ENCODE results near the gene LDB2.

Gene LDB2

DNA sequence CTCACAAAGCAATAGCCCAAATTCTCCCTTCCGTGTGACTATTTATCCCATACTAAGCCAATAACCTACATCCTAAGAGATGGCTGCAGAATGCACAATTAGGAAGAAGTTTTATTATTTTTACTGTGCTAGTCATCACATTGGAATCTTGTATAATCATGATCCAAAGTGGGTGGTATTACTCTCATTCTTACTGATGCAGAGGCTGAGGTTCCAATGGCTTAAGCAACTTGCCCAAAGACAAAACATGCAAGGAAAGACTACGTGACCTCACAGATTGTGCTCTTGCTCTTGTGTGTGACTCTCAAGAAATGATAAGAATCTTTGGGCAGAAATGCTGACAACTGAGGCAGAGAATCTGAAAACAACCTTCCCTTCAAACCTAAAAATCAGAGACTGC, 212.2 kb downstream of the LDB2 start:
- Histone ChIP-seq H3K27ac (ENCODE audit: low read depth, low read length, severe bottlenecking) (no peak overlapping the region), H3K4me3 (ENCODE audit: extremely low read depth, insufficient read depth, low read length, poor library complexity, severe bottlenecking) (no peak overlapping the region), H3K4me1 (ENCODE audit: control insufficient read depth, insufficient read depth, low read length, poor library complexity, severe bottlenecking) (peaks cover 7% of the 10 kb centered on the region), H3K36me3 (ENCODE audit: control insufficient read depth, insufficient read depth, low read length) (no peaks in the 10 kb centered on the region), H3K9me3 (ENCODE audit: control insufficient read depth, low read length) (no peaks in the 10 kb centered on the region)
- 100% methylated on average over 1 to 2 of the region's 2 CpGs for WGBS, 2 experiments (ENCODE audit: insufficient coverage in 2 of 2)

DNA sequence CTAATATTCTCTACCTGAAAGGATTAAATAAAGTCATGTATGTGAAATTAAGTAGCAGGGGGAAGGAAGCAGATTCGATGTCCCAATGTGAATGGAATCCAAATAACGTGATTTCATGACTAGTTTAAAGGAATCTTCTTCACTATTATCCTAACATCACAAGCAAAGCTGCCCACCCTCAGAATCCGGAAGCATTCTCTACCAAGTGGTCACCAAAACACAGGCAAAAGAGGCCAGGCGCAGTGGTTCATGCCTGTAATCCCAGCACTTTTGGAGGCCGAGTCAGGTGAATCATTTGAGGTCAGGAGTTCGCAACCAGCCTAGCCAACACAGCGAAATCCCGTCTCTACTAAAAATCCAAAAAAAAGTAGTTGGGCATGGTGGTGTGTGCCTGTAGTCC, 212.9 kb downstream of the LDB2 start:
- H3K9me3 ChIP-seq (ENCODE audit: control insufficient read depth, low read length) = no peaks in the 10 kb centered on the region
- H3K36me3 ChIP-seq (ENCODE audit: control insufficient read depth, insufficient read depth, low read length) = no peaks in the 10 kb centered on the region
- 93 to 98% methylated on average over 7 to 8 of the region's 8 CpGs for WGBS, 2 experiments (ENCODE audit: insufficient coverage in 2 of 2)
- H3K27ac ChIP-seq (ENCODE audit: low read depth, low read length, severe bottlenecking) = no peak overlapping the region
- peaks cover 7% of the 10 kb centered on the region for H3K4me1 ChIP-seq (ENCODE audit: control insufficient read depth, insufficient read depth, low read length, poor library complexity, severe bottlenecking)
- H3K4me3 ChIP-seq (ENCODE audit: extremely low read depth, insufficient read depth, low read length, poor library complexity, severe bottlenecking) = no peak overlapping the region

GRCh38 chr4:16684935-16685334, 213.5 kb downstream of the LDB2 start:
- Histone ChIP-seq H3K27ac (ENCODE audit: low read depth, low read length, severe bottlenecking) (no peak overlapping the region), H3K4me1 (ENCODE audit: control insufficient read depth, insufficient read depth, low read length, poor library complexity, severe bottlenecking) (peaks cover 7% of the 10 kb centered on the region), H3K4me3 (ENCODE audit: extremely low read depth, insufficient read depth, low read length, poor library complexity, severe bottlenecking) (no peak overlapping the region), H3K36me3 (ENCODE audit: control insufficient read depth, insufficient read depth, low read length) (no peaks in the 10 kb centered on the region), H3K9me3 (ENCODE audit: control insufficient read depth, low read length) (no peaks in the 10 kb centered on the region)
- WGBS, 2 experiments (ENCODE audit: insufficient coverage in 2 of 2) = 100% methylated on average over 1 of the region's 3 CpGs

- Histone ChIP-seq H3K4me1 (ENCODE audit: control insufficient read depth, insufficient read depth, low read length, poor library complexity, severe bottlenecking) (peaks cover 7% of the 10 kb centered on the region), H3K27ac (ENCODE audit: low read depth, low read length, severe bottlenecking) (no peak overlapping the region), H3K36me3 (ENCODE audit: control insufficient read depth, insufficient read depth, low read length) (no peaks in the 10 kb centered on the region), H3K4me3 (ENCODE audit: extremely low read depth, insufficient read depth, low read length, poor library complexity, severe bottlenecking) (no peak overlapping the region), H3K9me3 (ENCODE audit: control insufficient read depth, low read length) (no peaks in the 10 kb centered on the region)
- 94 to 95% methylated on average over 5 of the region's 6 CpGs for WGBS, 2 experiments (ENCODE audit: insufficient coverage in 2 of 2)
Observed at GRCh38 chr4:16684097-16684496, 214.3 kb downstream of the LDB2 start.

GRCh38 chr4:16682975-16683374, 215.5 kb downstream of the LDB2 start:
- no peak overlapping the region for H3K4me3 ChIP-seq (ENCODE audit: extremely low read depth, insufficient read depth, low read length, poor library complexity, severe bottlenecking)
- no peak overlapping the region for H3K27ac ChIP-seq (ENCODE audit: low read depth, low read length, severe bottlenecking)
- peaks cover 7% of the 10 kb centered on the region for H3K4me1 ChIP-seq (ENCODE audit: control insufficient read depth, insufficient read depth, low read length, poor library complexity, severe bottlenecking)
- no peaks in the 10 kb centered on the region for H3K9me3 ChIP-seq (ENCODE audit: control insufficient read depth, low read length)
- H3K36me3 ChIP-seq (ENCODE audit: control insufficient read depth, insufficient read depth, low read length) = no peaks in the 10 kb centered on the region
- WGBS, 2 experiments (ENCODE audit: insufficient coverage in 2 of 2) = no CpG with 5 or more reads among the region's 3 CpGs

DNA sequence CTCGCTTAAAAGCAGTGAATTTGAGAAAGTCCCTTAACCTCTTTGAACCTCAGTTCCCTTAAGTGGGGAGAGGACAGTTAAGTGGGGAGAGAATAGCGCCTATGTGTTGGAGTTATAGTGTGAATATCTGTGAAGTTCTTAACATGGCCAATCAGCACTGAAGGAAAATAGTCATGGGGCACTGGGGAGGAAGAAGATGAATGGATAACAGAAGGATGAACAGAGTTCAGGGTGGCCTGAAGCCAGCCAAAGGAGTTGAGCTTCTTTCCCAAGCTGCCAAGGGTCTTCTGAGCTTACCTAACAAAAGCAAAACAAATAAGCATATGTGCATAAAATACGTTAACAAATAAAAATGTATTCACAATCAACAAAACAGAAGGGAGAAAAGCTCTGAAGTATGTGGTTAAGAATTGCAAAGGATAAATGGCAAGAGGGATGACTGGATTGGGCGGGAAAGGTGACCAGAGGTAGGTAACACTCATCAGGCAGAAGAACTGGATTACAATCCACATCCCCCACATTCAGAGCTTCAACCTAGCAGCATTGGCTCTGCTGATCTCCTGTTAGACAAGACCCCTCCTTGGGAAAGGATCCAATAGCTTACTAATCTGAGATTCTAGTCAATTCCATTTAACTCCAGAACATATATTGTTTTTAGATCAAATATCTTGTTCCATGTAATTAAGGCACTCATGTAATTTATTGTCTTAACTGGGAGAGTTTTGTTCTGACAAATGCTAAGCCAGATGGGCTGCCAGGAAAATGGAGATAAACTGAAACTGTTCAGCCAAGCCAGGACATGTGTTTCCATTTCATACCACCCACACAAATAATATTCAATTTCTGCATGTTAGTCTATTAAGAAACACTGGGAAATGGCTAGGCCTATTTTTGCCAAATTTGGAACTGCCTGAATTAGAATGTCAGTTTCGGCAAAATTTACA, 221.2 kb downstream of the LDB2 start:
- 75 to 90% methylated on average over 1 to 3 of the region's 5 CpGs for WGBS, 2 experiments (ENCODE audit: insufficient coverage in 2 of 2)
- no peaks in the 10 kb centered on the region for H3K9me3 ChIP-seq (ENCODE audit: control insufficient read depth, low read length)
- H3K36me3 ChIP-seq (ENCODE audit: control insufficient read depth, insufficient read depth, low read length) = no peaks in the 10 kb centered on the region
- no peak overlapping the region for H3K4me3 ChIP-seq (ENCODE audit: extremely low read depth, insufficient read depth, low read length, poor library complexity, severe bottlenecking)
- H3K27ac ChIP-seq (ENCODE audit: low read depth, low read length, severe bottlenecking) = no peak overlapping the region
- H3K4me1 ChIP-seq (ENCODE audit: control insufficient read depth, insufficient read depth, low read length, poor library complexity, severe bottlenecking) = no peaks in the 10 kb centered on the region

DNA sequence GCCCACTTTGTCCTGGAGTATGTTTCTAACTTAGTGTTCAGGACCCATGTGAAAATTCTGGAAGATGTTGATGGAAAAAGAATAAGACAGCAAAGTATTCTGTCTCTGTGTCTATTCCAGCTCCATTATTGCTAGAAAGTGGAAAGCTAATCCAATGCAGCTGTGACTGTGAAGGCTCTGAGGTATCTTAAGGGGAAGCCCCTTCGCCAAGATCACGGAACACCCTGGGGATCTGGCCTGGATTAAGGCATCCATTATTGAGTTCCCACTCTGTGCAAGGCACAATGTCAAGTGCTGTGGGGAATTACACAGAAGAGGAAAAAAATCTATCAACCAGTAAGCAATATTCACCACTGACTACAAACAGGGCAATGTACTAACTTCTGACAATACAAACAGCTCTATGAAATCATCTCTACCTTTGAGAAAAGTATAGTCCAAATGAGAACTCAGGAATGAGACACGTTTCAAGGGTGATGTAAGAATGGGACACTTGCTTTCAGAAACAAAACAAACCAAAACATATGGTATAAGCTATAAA, 222.1 kb downstream of the LDB2 start:
- H3K9me3 ChIP-seq (ENCODE audit: control insufficient read depth, low read length) = no peaks in the 10 kb centered on the region
- peaks cover 5% of the 10 kb centered on the region for H3K36me3 ChIP-seq (ENCODE audit: control insufficient read depth, insufficient read depth, low read length)
- no peaks in the 10 kb centered on the region for H3K4me1 ChIP-seq (ENCODE audit: control insufficient read depth, insufficient read depth, low read length, poor library complexity, severe bottlenecking)
- H3K4me3 ChIP-seq (ENCODE audit: extremely low read depth, insufficient read depth, low read length, poor library complexity, severe bottlenecking) = no peak overlapping the region
- 100% methylated on average over 2 of the region's 3 CpGs; no CpG with 5 or more reads in 1 of the 2 experiments for WGBS, 2 experiments (ENCODE audit: insufficient coverage in 2 of 2)
- no peak overlapping the region for H3K27ac ChIP-seq (ENCODE audit: low read depth, low read length, severe bottlenecking)

DNA sequence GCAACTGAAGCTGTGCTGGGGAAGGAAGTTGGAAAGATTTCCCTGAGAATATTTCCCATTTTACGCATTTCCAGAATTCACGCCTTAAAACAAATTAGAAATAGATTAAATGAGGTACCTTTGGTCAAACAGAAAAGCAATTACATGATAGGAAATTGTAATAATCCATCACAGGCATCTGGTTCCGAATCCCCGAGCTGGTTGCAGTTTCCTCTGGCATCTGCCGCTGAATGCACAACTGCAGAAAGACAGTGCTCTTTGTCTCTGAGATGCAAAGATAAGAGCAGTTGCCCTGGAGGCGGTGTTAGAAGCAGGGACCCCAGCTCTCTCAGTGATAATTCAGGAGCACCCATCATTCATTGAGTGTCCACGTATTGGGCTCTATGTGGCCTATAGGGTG, 224.4 kb downstream of the LDB2 start:
- Histone ChIP-seq H3K4me3 (ENCODE audit: extremely low read depth, insufficient read depth, low read length, poor library complexity, severe bottlenecking) (no peak overlapping the region), H3K9me3 (ENCODE audit: control insufficient read depth, low read length) (no peaks in the 10 kb centered on the region), H3K27ac (ENCODE audit: low read depth, low read length, severe bottlenecking) (no peak overlapping the region), H3K36me3 (ENCODE audit: control insufficient read depth, insufficient read depth, low read length) (peaks cover 9% of the 10 kb centered on the region), H3K4me1 (ENCODE audit: control insufficient read depth, insufficient read depth, low read length, poor library complexity, severe bottlenecking) (no peaks in the 10 kb centered on the region)
- 72 to 94% methylated on average over 3 of the region's 7 CpGs for WGBS, 2 experiments (ENCODE audit: insufficient coverage in 2 of 2)

- H3K27ac ChIP-seq (ENCODE audit: low read depth, low read length, severe bottlenecking) = no peak overlapping the region
- H3K36me3 ChIP-seq (ENCODE audit: control insufficient read depth, insufficient read depth, low read length) = peaks cover 12% of the 10 kb centered on the region
- WGBS, 2 experiments (ENCODE audit: insufficient coverage in 2 of 2) = 100% methylated on average over 1 to 2 of the region's 2 CpGs
- H3K9me3 ChIP-seq (ENCODE audit: control insufficient read depth, low read length) = no peaks in the 10 kb centered on the region
- H3K4me3 ChIP-seq (ENCODE audit: extremely low read depth, insufficient read depth, low read length, poor library complexity, severe bottlenecking) = no peak overlapping the region
- H3K4me1 ChIP-seq (ENCODE audit: control insufficient read depth, insufficient read depth, low read length, poor library complexity, severe bottlenecking) = no peaks in the 10 kb centered on the region
Observed at GRCh38 chr4:16672421-16672820, 226.0 kb downstream of the LDB2 start.

- 94% methylated on average over 2 of the region's 2 CpGs; no CpG with 5 or more reads in 1 of the 2 experiments for WGBS, 2 experiments (ENCODE audit: insufficient coverage in 2 of 2)
- Histone ChIP-seq H3K9me3 (ENCODE audit: control insufficient read depth, low read length) (no peaks in the 10 kb centered on the region), H3K4me3 (ENCODE audit: extremely low read depth, insufficient read depth, low read length, poor library complexity, severe bottlenecking) (no peak overlapping the region), H3K36me3 (ENCODE audit: control insufficient read depth, insufficient read depth, low read length) (peaks cover 16% of the 10 kb centered on the region), H3K4me1 (ENCODE audit: control insufficient read depth, insufficient read depth, low read length, poor library complexity, severe bottlenecking) (no peaks in the 10 kb centered on the region), H3K27ac (ENCODE audit: low read depth, low read length, severe bottlenecking) (no peak overlapping the region)
Observed at GRCh38 chr4:16671741-16672140, 226.7 kb downstream of the LDB2 start.

DNA sequence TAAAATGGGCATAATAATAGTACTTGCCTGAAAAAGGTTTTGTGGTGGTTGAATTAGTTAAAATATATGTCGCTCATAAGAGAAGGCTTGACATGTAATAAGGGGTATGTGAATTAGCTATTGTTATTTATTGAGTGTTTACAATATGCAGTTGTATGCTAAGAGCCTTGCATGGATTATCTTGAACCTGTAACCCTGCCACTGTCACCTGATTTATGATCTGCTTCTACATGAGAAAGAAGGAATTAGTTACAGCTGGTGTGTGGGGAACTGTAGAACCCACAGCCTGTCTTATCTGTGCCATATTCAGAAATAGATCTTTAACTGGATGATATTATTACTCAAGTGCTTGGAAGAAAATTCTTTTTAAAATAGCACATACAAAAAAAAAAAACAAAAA, 227.7 kb downstream of the LDB2 start:
- Histone ChIP-seq H3K36me3 (ENCODE audit: control insufficient read depth, insufficient read depth, low read length) (peaks cover 24% of the 10 kb centered on the region), H3K9me3 (ENCODE audit: control insufficient read depth, low read length) (no peaks in the 10 kb centered on the region), H3K4me1 (ENCODE audit: control insufficient read depth, insufficient read depth, low read length, poor library complexity, severe bottlenecking) (no peaks in the 10 kb centered on the region), H3K4me3 (ENCODE audit: extremely low read depth, insufficient read depth, low read length, poor library complexity, severe bottlenecking) (no peak overlapping the region), H3K27ac (ENCODE audit: low read depth, low read length, severe bottlenecking) (no peak overlapping the region)
- 88 to 100% methylated on average over 1 of the region's 1 CpG for WGBS, 2 experiments (ENCODE audit: insufficient coverage in 2 of 2)
